ENCODE data around the gene TRMT2B.

GRCh38 chrX:101091817-101092216 is 39.9 kb upstream of the TRMT2B start:
- no peak for TF ChIP-seq CTCF (IDR thresholded peaks at IDR 0.05; ENCODE audit: poor library complexity, severe bottlenecking)
- no peak for TF ChIP-seq TAF1 (IDR thresholded peaks at IDR 0.05; ENCODE audit: low read depth)

Data from neural cell (in vitro differentiated cells).